ENCODE results near the gene NAALADL2.
"Not testable (repeated sequence)": the region's sequence is repeated elsewhere in the genome, so short reads cannot be mapped to it uniquely, and the experiment has no call there.

The NAALADL2 gene

GRCh38 chr3:175822766-175823491 lies 963.8 kb downstream of the NAALADL2 start:
- not testable (repeated sequence) for DNase-seq

GRCh38 chr3:175825016-175825580 lies 966.0 kb downstream of the NAALADL2 start:
- not testable (repeated sequence) for DNase-seq

GRCh38 chr3:175826759-175827158 lies 967.6 kb downstream of the NAALADL2 start:
- DNase-seq, result no peak

- not testable (repeated sequence) for DNase-seq
These were observed 970.7 kb downstream of the NAALADL2 start for GRCh38 chr3:175829809-175830208.

- DNase-seq, result not testable (repeated sequence)
These were observed 976.6 kb downstream of the NAALADL2 start for GRCh38 chr3:175835763-175836162.

GRCh38 chr3:175836617-175837016 lies 977.5 kb downstream of the NAALADL2 start:
- no peak for DNase-seq

- DNase-seq, result no peak
These were observed 978.8 kb downstream of the NAALADL2 start for GRCh38 chr3:175837962-175838361.

- no peak for DNase-seq
These were observed 980.4 kb downstream of the NAALADL2 start for GRCh38 chr3:175839366-175840005.

GRCh38 chr3:175851541-175851940 lies 992.4 kb downstream of the NAALADL2 start:
- DNase-seq, result no peak

GRCh38 chr3:175852560-175852959 lies 993.4 kb downstream of the NAALADL2 start:
- no peak for DNase-seq

- DNase-seq, result no peak
These were observed 998.6 kb downstream of the NAALADL2 start for GRCh38 chr3:175857666-175858270.

Data from activated naive CD4-positive, alpha-beta T cell (primary cell).